Osteoblast (primary cell): ENCODE results near the gene DIP2C. TPM values are rescaled to one million over a fixed set of nuclear protein-coding genes. Genes with fewer than 3 reads are reported as not detected.

Experiments
- DNase-seq: peaks from one replicate; pipeline ENCODE4 v3.0.0; 2011; ENCODE audit warnings: low spot score, mixed read lengths; ENCODE audit not compliant: insufficient read length; ENCODE audit errors: missing footprints
- H2AFZ ChIP-seq: 2 replicates; pipeline ENCODE4 v1.6.0; 2011; ENCODE audit warnings: mild to moderate bottlenecking, low read length
- H3K27ac ChIP-seq: 2 replicates; pipeline ENCODE4 v1.5.1; 2011; ENCODE audit warnings: mild to moderate bottlenecking, low read depth, low read length, moderate library complexity
- H3K27me3 ChIP-seq: 2 replicates; pipeline ENCODE4 v1.6.0; 2012; ENCODE audit warnings: mild to moderate bottlenecking, control low read depth, inconsistent platforms, low read length, moderate library complexity; ENCODE audit not compliant: insufficient read depth
- H3K36me3 ChIP-seq: 2 replicates; pipeline ENCODE4 v1.5.1; 2011; ENCODE audit warnings: mild to moderate bottlenecking, low read length, control low read depth, moderate library complexity; ENCODE audit not compliant: insufficient read depth
- H3K4me1 ChIP-seq: 2 replicates; pipeline ENCODE4 v1.5.1; 2011; ENCODE audit warnings: mild to moderate bottlenecking, low read length, control low read depth, moderate library complexity; ENCODE audit not compliant: insufficient read depth
- H3K4me2 ChIP-seq: 2 replicates; pipeline ENCODE4 v1.6.0; 2011; ENCODE audit warnings: mild to moderate bottlenecking, low read length; ENCODE audit not compliant: insufficient read depth
- H3K4me3 ChIP-seq: fragments of 200-600 bp; sonication (generic); 3 replicates; pipeline ENCODE4 v1.5.1; 2012; ENCODE audit warnings: mild to moderate bottlenecking, low read length, inconsistent platforms; ENCODE audit not compliant: insufficient read depth
- H3K79me2 ChIP-seq: 2 replicates; pipeline ENCODE4 v1.6.0; 2012; ENCODE audit warnings: mild to moderate bottlenecking, low read length, control low read depth, inconsistent platforms; ENCODE audit not compliant: insufficient read depth
- H3K9me3 ChIP-seq: 2 replicates; pipeline ENCODE4 v1.5.1; 2011; ENCODE audit warnings: low read depth, low read length, control low read depth
- H4K20me1 ChIP-seq: 2 replicates; pipeline ENCODE4 v1.6.0; 2012; ENCODE audit warnings: mild to moderate bottlenecking, low read length, control low read depth; ENCODE audit not compliant: insufficient read depth
- CTCF ChIP-seq: IDR thresholded peaks from 2 replicates; pipeline ENCODE4 v1.5.1; 2011; ENCODE audit warnings: mild to moderate bottlenecking, low read depth, low read length, moderate library complexity; ENCODE audit errors: extremely low read depth
- total RNA-seq: library from RNA; depleted of rRNA; stranded (reverse); fragments of >200 nt; gene quantifications from 2 replicates; pipeline ENCODE4 v1.2.3, GENCODE V29; 2012

The DIP2C gene
- total RNA-seq, result 32.4 and 36.9 TPM in 2 replicates

GRCh38 chr10:689452-690371, at the start of gene DIP2C:
DIP2C (minus strand) TSS chr10:689668; CDS start chr10:689578, 90 bp downstream.
- Histone ChIP-seq H3K79me2 (peaks cover 46% of the 10 kb centered on the region), H3K27ac (peak within 1 kb of the TSS; percentile 65), H3K4me1 (peaks cover 28% of the 10 kb centered on the region), H2AFZ (peak within 1 kb of the TSS; percentile 92), H3K27me3 (peaks cover 6% of the 10 kb centered on the region), H4K20me1 (peaks cover 25% of the 10 kb centered on the region), H3K4me3 (peak within 1 kb of the TSS; percentile 84), H3K4me2 (peak within 1 kb of the TSS; percentile 84), H3K9me3 (no peaks in the 10 kb centered on the region), H3K36me3 (no peaks in the 10 kb centered on the region)
- DNase-seq, result peak; percentile 100
- no peak for TF ChIP-seq CTCF

GRCh38 chr10:734481-734880, 45.0 kb upstream of the DIP2C start:
- TF ChIP-seq CTCF, result no peak
- no peaks in the 10 kb centered on the region for H3K9me3 ChIP-seq
- no peak overlapping the region for H3K4me3 ChIP-seq
- no peaks in the 10 kb centered on the region for H3K79me2 ChIP-seq
- no peak for DNase-seq
- H3K4me2 ChIP-seq, result no peak overlapping the region
- no peaks in the 10 kb centered on the region for H3K36me3 ChIP-seq
- H4K20me1 ChIP-seq, result no peaks in the 10 kb centered on the region
- H3K27ac ChIP-seq, result no peak overlapping the region
- no peak overlapping the region for H2AFZ ChIP-seq
- peaks cover 10% of the 10 kb centered on the region for H3K27me3 ChIP-seq
- no peaks in the 10 kb centered on the region for H3K4me1 ChIP-seq

GRCh38 chr10:733086-733485, 43.6 kb upstream of the DIP2C start:
- Histone ChIP-seq H3K9me3 (no peaks in the 10 kb centered on the region), H3K4me3 (no peak overlapping the region), H2AFZ (no peak overlapping the region), H4K20me1 (no peaks in the 10 kb centered on the region), H3K27ac (no peak overlapping the region), H3K36me3 (no peaks in the 10 kb centered on the region), H3K4me2 (no peak overlapping the region), H3K79me2 (no peaks in the 10 kb centered on the region), H3K4me1 (no peaks in the 10 kb centered on the region), H3K27me3 (peaks cover 10% of the 10 kb centered on the region)
- no peak for TF ChIP-seq CTCF
- DNase-seq, result no peak

GRCh38 chr10:729213-729612, 39.7 kb upstream of the DIP2C start:
- Histone ChIP-seq H3K27ac (no peak overlapping the region), H4K20me1 (no peaks in the 10 kb centered on the region), H2AFZ (no peak overlapping the region), H3K27me3 (peaks cover 10% of the 10 kb centered on the region), H3K4me2 (no peak overlapping the region), H3K4me3 (no peak overlapping the region), H3K9me3 (no peaks in the 10 kb centered on the region), H3K4me1 (no peaks in the 10 kb centered on the region), H3K79me2 (no peaks in the 10 kb centered on the region), H3K36me3 (no peaks in the 10 kb centered on the region)
- no peak for DNase-seq
- no peak for TF ChIP-seq CTCF
